Hindlimb muscle (tissue), 1 donor: Measurements from ENCODE around the gene TMEM14A. TPM values are rescaled to one million over a fixed set of nuclear protein-coding genes. Genes with fewer than 3 reads are reported as not detected.

Source experiments
- polyA plus RNA-seq: library from polyadenylated mRNA; unstranded; fragments of 120-200 nt; gene quantifications from one replicate; pipeline ENCODE4 v1.2.1, GENCODE V29; 2013; ENCODE audit not compliant: insufficient read length

TMEM14A gene
- polyA plus RNA-seq, 1 donor: 13.4 TPM

Other genes with a start within 250 kb of the TMEM14A start
- gene TRAM2, start 94.1 kb upstream of the TMEM14A start, polyA plus RNA-seq: 17.6 TPM
- not detected for gene GSTA2, start 92.4 kb downstream of the TMEM14A start, polyA plus RNA-seq
- gene GSTA1, start 132.7 kb downstream of the TMEM14A start, polyA plus RNA-seq: not detected
- gene GSTA5, start 169.7 kb downstream of the TMEM14A start, polyA plus RNA-seq: not detected
- gene GSTA3, start 238.6 kb downstream of the TMEM14A start, polyA plus RNA-seq: not detected